Loucy (cell line): Measurements from ENCODE around the gene KCNJ6.

Experiments used
- H2AFZ ChIP-seq: fragments of 200-600 bp; sonication (generic); 2 replicates; pipeline ENCODE4 v1.6.0; 2016; ENCODE audit warnings: antibody characterized with exemption, mild to moderate bottlenecking, low read length, moderate library complexity
- H3F3A ChIP-seq: fragments of 200-600 bp; 2 replicates; pipeline ENCODE4 v1.6.0; 2016; ENCODE audit warnings: antibody characterized with exemption, low read depth, mild to moderate bottlenecking
- H3K27me3 ChIP-seq: fragments of 200-600 bp; sonication (generic); 2 replicates; pipeline ENCODE4 v1.6.1; 2014; ENCODE audit warnings: low read length, mild to moderate bottlenecking; ENCODE audit not compliant: insufficient read depth, poor library complexity, severe bottlenecking
- H3K36me3 ChIP-seq: fragments of 200-600 bp; sonication (generic); 2 replicates; pipeline ENCODE4 v1.6.1; 2016; ENCODE audit warnings: low read length; ENCODE audit not compliant: insufficient read depth
- H3K4me1 ChIP-seq: fragments of 200-600 bp; sonication (generic); 2 replicates; pipeline ENCODE4 v1.5.1; 2014; ENCODE audit warnings: low read length, mild to moderate bottlenecking; ENCODE audit not compliant: insufficient read depth, poor library complexity, severe bottlenecking
- H3K4me2 ChIP-seq: fragments of 200-600 bp; sonication (generic); 2 replicates; pipeline ENCODE4 v1.6.0; 2014; ENCODE audit warnings: antibody characterized with exemption, low read length, low read depth, mild to moderate bottlenecking; ENCODE audit not compliant: poor library complexity, severe bottlenecking
- H3K4me3 ChIP-seq: fragments of 200-600 bp; sonication (generic); 2 replicates; pipeline ENCODE4 v1.5.1; 2014; ENCODE audit warnings: low read length, mild to moderate bottlenecking, mixed read lengths; ENCODE audit not compliant: poor library complexity, severe bottlenecking
- H3K79me2 ChIP-seq: fragments of 200-600 bp; sonication (generic); 2 replicates; pipeline ENCODE4 v1.6.1; 2014; ENCODE audit warnings: low read length; ENCODE audit not compliant: insufficient read depth
- H3K9ac ChIP-seq: fragments of 200-600 bp; sonication (generic); 2 replicates; pipeline ENCODE4 v1.6.0; 2014; ENCODE audit warnings: mild to moderate bottlenecking, low read depth, low read length, moderate library complexity; ENCODE audit not compliant: poor library complexity, severe bottlenecking
- H3K9me2 ChIP-seq: fragments of 200-600 bp; sonication (generic); replicated peaks from 2 replicates; pipeline ENCODE4 v1.6.1; 2016; ENCODE audit warnings: low read depth, low read length, mixed read lengths
- H3K9me3 ChIP-seq: fragments of 200-600 bp; sonication (generic); 2 replicates; pipeline ENCODE4 v1.6.1; 2014; ENCODE audit warnings: mild to moderate bottlenecking, antibody characterized with exemption, low read length, low read depth; ENCODE audit not compliant: insufficient read depth
- H4K20me1 ChIP-seq: fragments of 200-600 bp; sonication (generic); 2 replicates; pipeline ENCODE4 v1.6.0; 2014; ENCODE audit warnings: antibody characterized with exemption, low read length, mild to moderate bottlenecking; ENCODE audit not compliant: insufficient read depth, poor library complexity, severe bottlenecking
- EZH2phosphoT487 ChIP-seq: fragments of 200-600 bp; IDR thresholded peaks from 2 replicates; pipeline ENCODE4 v1.6.1; 2018; ENCODE audit warnings: antibody characterized with exemption, mild to moderate bottlenecking, moderate library complexity, borderline replicate concordance
- TF ChIP-seq, protein P1 (sequence below): fragments of 200-600 bp; sonication (generic); conservative IDR thresholded peaks from 2 replicates; pipeline ENCODE4 v1.5.1; 2014; ENCODE audit warnings: mild to moderate bottlenecking, antibody characterized with exemption, low read length

The KCNJ6 gene

DNA sequence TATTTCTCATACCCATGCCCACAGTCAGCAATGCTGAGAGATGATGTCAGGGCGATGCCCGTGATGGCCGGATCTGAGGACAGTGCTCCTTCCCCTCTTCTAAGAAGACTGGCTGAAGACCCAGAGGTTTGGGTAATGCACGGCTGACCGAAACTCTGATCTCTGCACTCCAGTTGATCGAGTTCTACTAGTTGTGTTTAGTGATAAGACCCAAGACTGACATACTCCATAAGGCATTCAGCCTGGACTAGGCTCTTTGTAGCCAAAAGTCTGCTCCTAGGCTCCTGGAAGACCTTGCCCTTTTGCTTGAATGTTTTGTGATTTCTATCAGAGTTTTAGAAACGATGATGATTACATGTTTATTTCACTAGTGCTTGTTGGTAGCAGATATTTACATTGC, 298.2 kb downstream of the KCNJ6 start:
- H3K9me3 ChIP-seq, result no peaks in the 10 kb centered on the region
- no peaks in the 10 kb centered on the region for H3K27me3 ChIP-seq
- no peaks in the 10 kb centered on the region for H3K79me2 ChIP-seq
- H2AFZ ChIP-seq, result no peak overlapping the region
- no peaks in the 10 kb centered on the region for H3K4me1 ChIP-seq
- TF ChIP-seq, protein P1, sequence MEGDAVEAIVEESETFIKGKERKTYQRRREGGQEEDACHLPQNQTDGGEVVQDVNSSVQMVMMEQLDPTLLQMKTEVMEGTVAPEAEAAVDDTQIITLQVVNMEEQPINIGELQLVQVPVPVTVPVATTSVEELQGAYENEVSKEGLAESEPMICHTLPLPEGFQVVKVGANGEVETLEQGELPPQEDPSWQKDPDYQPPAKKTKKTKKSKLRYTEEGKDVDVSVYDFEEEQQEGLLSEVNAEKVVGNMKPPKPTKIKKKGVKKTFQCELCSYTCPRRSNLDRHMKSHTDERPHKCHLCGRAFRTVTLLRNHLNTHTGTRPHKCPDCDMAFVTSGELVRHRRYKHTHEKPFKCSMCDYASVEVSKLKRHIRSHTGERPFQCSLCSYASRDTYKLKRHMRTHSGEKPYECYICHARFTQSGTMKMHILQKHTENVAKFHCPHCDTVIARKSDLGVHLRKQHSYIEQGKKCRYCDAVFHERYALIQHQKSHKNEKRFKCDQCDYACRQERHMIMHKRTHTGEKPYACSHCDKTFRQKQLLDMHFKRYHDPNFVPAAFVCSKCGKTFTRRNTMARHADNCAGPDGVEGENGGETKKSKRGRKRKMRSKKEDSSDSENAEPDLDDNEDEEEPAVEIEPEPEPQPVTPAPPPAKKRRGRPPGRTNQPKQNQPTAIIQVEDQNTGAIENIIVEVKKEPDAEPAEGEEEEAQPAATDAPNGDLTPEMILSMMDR, result no peak
- no peak for TF ChIP-seq EZH2phosphoT487
- no peak overlapping the region for H3K4me2 ChIP-seq
- H3K9ac ChIP-seq, result no peak overlapping the region
- no peak overlapping the region for H3K4me3 ChIP-seq
- no peaks in the 10 kb centered on the region for H4K20me1 ChIP-seq
- no peaks in the 10 kb centered on the region for H3K36me3 ChIP-seq
- no peaks in the 10 kb centered on the region for H3F3A ChIP-seq
- H3K9me2 ChIP-seq, result no peaks in the 10 kb centered on the region

DNA sequence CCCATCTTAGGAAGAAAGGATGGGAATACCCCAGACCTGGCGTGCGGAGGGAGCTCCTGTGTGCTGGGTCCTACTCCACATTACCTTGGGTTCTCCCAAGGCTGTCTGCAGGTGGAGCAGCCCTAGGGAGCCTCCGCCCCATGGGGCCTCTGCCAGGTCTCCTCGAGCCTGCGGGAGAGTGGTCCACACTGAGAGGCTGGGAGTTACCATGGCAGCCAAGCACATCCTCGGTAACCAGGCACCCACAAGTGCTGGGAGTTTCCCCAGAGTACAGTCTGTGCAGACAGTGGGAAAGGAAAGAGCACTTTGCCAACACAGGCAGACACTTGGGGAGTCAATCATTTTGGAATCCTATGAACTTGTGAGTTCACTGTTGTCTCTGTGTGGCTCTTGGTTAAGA, 300.3 kb downstream of the KCNJ6 start:
- Histone ChIP-seq H2AFZ (no peak overlapping the region), H3K9ac (no peak overlapping the region), H3K4me3 (no peak overlapping the region), H3K27me3 (no peaks in the 10 kb centered on the region), H4K20me1 (no peaks in the 10 kb centered on the region), H3K9me3 (no peaks in the 10 kb centered on the region), H3K36me3 (no peaks in the 10 kb centered on the region), H3K4me2 (no peak overlapping the region), H3K4me1 (no peaks in the 10 kb centered on the region), H3K79me2 (no peaks in the 10 kb centered on the region), H3F3A (no peaks in the 10 kb centered on the region), H3K9me2 (no peaks in the 10 kb centered on the region)
- TF ChIP-seq, protein P1, result no peak
- TF ChIP-seq EZH2phosphoT487, result no peak

DNA sequence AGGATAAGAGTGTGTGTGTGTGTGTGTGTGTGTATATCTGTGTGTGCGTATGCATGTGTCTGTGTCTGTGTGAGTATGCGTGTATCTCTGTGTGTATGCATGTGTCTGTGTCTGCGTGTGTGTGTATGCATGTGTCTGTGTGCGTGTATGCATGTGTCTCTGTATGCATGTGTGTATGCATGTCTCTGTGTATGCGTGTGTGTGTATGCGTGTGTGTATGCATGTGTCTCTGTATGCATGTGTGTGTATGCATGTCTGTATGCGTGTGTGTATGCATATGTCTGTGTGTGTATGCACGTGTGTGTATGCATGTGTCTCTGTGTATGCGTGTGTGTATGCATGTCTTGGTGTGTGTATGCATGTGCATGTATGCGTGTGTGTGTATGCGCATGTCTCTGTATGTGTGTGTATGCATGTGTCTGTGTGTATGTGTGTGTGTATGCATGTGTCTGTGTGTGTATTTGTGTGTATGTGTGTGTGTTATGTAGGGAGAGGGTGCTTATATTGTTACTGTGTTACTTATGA, 301.8 kb downstream of the KCNJ6 start:
- Histone ChIP-seq H3F3A (no peaks in the 10 kb centered on the region), H3K4me2 (no peak overlapping the region), H2AFZ (no peak overlapping the region), H3K79me2 (no peaks in the 10 kb centered on the region), H3K4me3 (no peak overlapping the region), H3K27me3 (no peaks in the 10 kb centered on the region), H3K36me3 (no peaks in the 10 kb centered on the region), H3K9ac (no peak overlapping the region), H3K4me1 (no peaks in the 10 kb centered on the region), H3K9me3 (no peaks in the 10 kb centered on the region), H4K20me1 (no peaks in the 10 kb centered on the region), H3K9me2 (no peaks in the 10 kb centered on the region)
- TF ChIP-seq EZH2phosphoT487, result no peak
- TF ChIP-seq, protein P1, result no peak
